Ovary (tissue), 9 donors: ENCODE data around the gene CALHM1. TPM values are rescaled to one million over a fixed set of nuclear protein-coding genes. Genes with fewer than 3 reads are reported as not detected.

Experiments
- DNase-seq, 5 donors: peaks; one replicate each; pipeline ENCODE4 v3.0.0-alpha.2; 2019 to 2020
- H3K27ac ChIP-seq, 2 donors: fragments of 200-600 bp; one replicate each; pipeline versions ENCODE4 v1.5.1 to v1.8.0; 2019 to 2022
- H3K27me3 ChIP-seq: fragments of 200-600 bp; one replicate; pipeline ENCODE4 v1.8.0; 2022
- H3K36me3 ChIP-seq: fragments of 200-600 bp; sonication (generic); one replicate; pipeline ENCODE4 v1.5.1; 2019
- H3K4me1 ChIP-seq: one replicate; pipeline ENCODE4 v1.8.1; 2013; ENCODE audit warnings: mild to moderate bottlenecking, moderate library complexity; ENCODE audit not compliant: insufficient read depth
- H3K4me3 ChIP-seq: fragments of 200-600 bp; sonication (generic); one replicate; pipeline ENCODE4 v1.5.1; 2017
- H3K9me3 ChIP-seq, 2 donors: fragments of 200-600 bp in 1 of 2; sonication (generic) in 1 of 2; one replicate each; pipeline versions ENCODE4 v1.5.1 to v1.8.1; 2013 to 2019; ENCODE audit warnings: mild to moderate bottlenecking in 1 of 2, moderate library complexity in 1 of 2
- EP300 ChIP-seq: sonication (generic); formaldehyde crosslinking; IDR thresholded peaks from one replicate; pipeline ENCODE4 v1.6.1; 2017; ENCODE audit warnings: antibody characterized with exemption
- POLR2A ChIP-seq: fragments of 450-650 bp; IDR thresholded peaks from one replicate; pipeline ENCODE4 v1.6.1; 2017; ENCODE audit warnings: antibody characterized with exemption, mild to moderate bottlenecking, moderate library complexity
- WGBS, 3 donors: extraction: QIAGEN DNeasy Blood & Tissue Kit in 1 of 3; methylation state at CpG; one replicate each; pipeline versions ENCODE4 v1.1.5 to v1.1.7; 2013 to 2017; 5-methylcytosine and 5-hydroxymethylcytosine counted together
- intact Hi-C, 4 donors: fragments of 100-400 bp; cut with DNase I; formaldehyde crosslinking; loops; one replicate each; pipeline versions ENCODE4 v1.11.0 to v1.15.1; 2022 to 2023
- polyA plus RNA-seq, 2 donors: library from polyadenylated mRNA; stranded (reverse); fragments of 200-250 nt in 1 of 2; fragments of 350-450 nt in 1 of 2; fragmentation: Illumina TruSeq in 1 of 2; extraction: RNeasy Lipid Tissue Mini Kit (QIAGEN cat#74804) in 1 of 2; gene quantifications; one replicate each; pipeline ENCODE4 v1.2.3, GENCODE V29; 2013 to 2014
- total RNA-seq, 7 donors: library from RNA; depleted of rRNA in 2 of 7; stranded (reverse); fragments of >200 nt in 2 of 7; fragmentation: NEBNext Ultra II Directional in 3 of 7; extraction: Animal tissue kit (Norgen Biotek cat#: 25700) in 3 of 7; gene quantifications; one replicate each; pipeline versions ENCODE4 v1.1.0 to v1.2.4, GENCODE V29; 2016 to 2023
- TF ChIP-seq, protein P1 (sequence below), 3 donors: fragments of 450-650 bp in 2 of 3; fragments of 200-600 bp in 1 of 3; IDR thresholded peaks; one replicate each; pipeline versions ENCODE4 v1.5.1 to v1.8.0; 2016 to 2022; ENCODE audit warnings: antibody characterized with exemption in 3 of 3, mild to moderate bottlenecking in 1 of 3
- donor health status: DM: no; HTN: no; CAD: no; lungs with moderate emphysema.
- donor health status: DM: no; HTN: no; CAD: no.
- donor health status: Bipolar disorder and iron deficiency.
- donor health status: DM: yes; HTN: yes; CAD: no.
- donor health status: DM: no; HTN: no; CAD: no.
- donor health status: DM: yes; HTN: yes; CAD: no.

The CALHM1 gene
- total and polyA plus RNA-seq, 9 donors, result not detected

DNA sequence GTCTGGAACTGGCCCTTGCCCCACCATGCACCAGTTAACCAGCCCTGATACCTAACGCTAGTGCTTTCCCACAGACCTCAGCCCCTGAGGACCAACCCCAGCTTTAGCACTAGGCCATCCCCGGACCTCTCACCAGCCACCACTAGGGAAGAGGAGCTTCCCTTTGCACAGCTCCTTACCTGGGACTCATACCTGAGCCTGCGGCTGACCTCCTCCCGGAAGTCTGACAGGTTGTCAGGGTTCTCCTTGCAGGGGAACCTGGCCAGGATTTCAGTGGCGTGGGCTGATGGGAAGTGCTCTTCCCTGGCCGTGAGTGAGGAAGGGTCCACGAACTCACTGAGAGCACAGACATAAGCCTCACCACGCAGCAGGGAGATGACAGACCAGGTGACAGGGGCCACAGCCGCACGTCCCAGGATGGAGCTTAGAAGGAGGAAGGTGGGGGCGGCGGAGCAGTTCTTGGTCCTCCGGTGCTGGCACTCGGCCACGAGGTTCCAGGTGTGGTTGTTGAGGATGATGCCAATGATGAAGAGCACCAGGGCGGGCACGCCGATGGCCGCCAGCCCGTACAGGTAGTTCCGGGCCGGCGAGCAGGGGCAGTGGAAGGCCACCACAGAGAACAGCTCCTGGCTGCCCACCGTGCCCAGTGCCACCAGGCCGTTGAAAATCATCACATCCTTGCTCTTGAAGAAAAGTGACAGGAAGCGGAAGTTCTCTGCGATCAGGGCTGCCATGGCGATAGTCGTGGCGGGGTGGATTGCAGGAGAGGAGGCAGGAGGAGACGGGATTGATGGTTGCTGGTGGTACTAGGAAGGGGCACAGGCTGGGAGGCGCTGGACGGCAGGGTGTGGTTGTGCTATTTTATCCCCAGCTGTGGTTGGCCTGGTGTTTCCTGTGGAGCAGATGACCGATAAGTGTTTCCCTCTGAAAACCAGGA is 9.2 kb downstream of the CALHM1 start:
- no peaks in the 10 kb centered on the region for H3K9me3 ChIP-seq
- peak overlapping the region; percentile 69 for H3K4me3 ChIP-seq
- 71 to 75% (median 73%) methylated on average over 34 of the region's 34 CpGs for WGBS, 3 donors
- peaks cover 43% of the 10 kb centered on the region for H3K4me1 ChIP-seq
- intact Hi-C loops, result no loop called here
- DNase-seq, result peak in 1 of 5 donors; percentile 56
- no peaks in the 10 kb centered on the region for H3K36me3 ChIP-seq
- peak overlapping the region in 1 of 2 donors; percentile 33 for H3K27ac ChIP-seq
- TF ChIP-seq EP300, result no peak
- no peak for TF ChIP-seq POLR2A
- TF ChIP-seq, protein P1, sequence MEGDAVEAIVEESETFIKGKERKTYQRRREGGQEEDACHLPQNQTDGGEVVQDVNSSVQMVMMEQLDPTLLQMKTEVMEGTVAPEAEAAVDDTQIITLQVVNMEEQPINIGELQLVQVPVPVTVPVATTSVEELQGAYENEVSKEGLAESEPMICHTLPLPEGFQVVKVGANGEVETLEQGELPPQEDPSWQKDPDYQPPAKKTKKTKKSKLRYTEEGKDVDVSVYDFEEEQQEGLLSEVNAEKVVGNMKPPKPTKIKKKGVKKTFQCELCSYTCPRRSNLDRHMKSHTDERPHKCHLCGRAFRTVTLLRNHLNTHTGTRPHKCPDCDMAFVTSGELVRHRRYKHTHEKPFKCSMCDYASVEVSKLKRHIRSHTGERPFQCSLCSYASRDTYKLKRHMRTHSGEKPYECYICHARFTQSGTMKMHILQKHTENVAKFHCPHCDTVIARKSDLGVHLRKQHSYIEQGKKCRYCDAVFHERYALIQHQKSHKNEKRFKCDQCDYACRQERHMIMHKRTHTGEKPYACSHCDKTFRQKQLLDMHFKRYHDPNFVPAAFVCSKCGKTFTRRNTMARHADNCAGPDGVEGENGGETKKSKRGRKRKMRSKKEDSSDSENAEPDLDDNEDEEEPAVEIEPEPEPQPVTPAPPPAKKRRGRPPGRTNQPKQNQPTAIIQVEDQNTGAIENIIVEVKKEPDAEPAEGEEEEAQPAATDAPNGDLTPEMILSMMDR (IDR thresholded peaks at IDR 0.05), result no peak
- H3K27me3 ChIP-seq, result no peaks in the 10 kb centered on the region

DNA sequence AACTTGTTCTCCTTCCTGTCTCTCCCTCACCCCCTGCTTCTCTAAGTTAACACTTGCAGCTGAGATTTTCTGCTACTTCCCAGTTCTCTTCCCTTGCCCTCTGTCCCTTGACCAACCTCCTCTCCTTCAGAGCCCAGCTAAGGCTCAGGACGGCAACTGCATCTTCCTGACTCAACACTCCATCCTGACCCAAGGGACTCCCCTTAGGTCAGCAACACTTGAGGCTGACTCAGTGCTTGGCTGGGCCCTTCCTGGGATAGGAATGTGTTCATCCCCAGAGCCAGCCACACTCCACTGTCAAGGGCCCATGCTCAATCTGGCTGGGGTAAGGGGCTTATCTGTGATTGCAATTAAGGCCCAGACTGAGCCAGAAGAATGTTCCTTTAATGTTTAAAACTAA is 10.0 kb downstream of the CALHM1 start:
- Histone ChIP-seq H3K4me3 (peak overlapping the region; percentile 69), H3K36me3 (no peaks in the 10 kb centered on the region), H3K4me1 (peaks cover 43% of the 10 kb centered on the region), H3K9me3 (no peaks in the 10 kb centered on the region), H3K27ac (peak overlapping the region in 1 of 2 donors; percentile 28), H3K27me3 (no peaks in the 10 kb centered on the region)
- 3 to 10% (median 5%) methylated on average over 1 of the region's 1 CpG for WGBS, 3 donors
- intact Hi-C loops, result no loop called here
- TF ChIP-seq EP300 (no peak), POLR2A (no peak)
- TF ChIP-seq, protein P1 (IDR thresholded peaks at IDR 0.05), result no peak
- DNase-seq, result peak in 3 of 5 donors; percentile 64 to 76 (median 66)

DNA sequence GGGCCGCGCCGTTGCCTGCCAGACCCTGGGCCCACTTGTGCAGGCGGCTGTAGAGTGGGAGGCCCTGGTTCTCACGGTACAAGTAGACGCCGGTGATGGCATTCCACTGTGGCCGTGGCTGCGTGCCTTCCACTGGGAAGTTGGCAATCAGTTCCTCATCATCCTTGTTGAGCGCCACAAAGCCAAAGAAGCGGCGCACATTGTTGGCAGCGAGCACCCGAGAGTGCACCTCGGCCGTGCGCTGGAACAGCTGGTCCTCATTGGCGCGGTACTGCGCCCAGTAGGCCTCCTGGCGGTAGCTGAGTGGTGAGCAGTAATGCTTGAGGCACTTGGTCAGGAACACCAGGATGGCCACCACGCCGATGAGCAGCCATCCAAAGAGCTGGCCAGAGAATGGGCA is 11.5 kb downstream of the CALHM1 start:
- peak overlapping the region; percentile 40 to 84 for H3K27ac ChIP-seq
- peaks cover 43% of the 10 kb centered on the region for H3K4me1 ChIP-seq
- H3K9me3 ChIP-seq, result no peaks in the 10 kb centered on the region
- no peaks in the 10 kb centered on the region for H3K36me3 ChIP-seq
- TF ChIP-seq EP300 (no peak), POLR2A (no peak)
- TF ChIP-seq, protein P1 (IDR thresholded peaks at IDR 0.05), result no peak
- DNase-seq, result no peak
- no peak overlapping the region for H3K4me3 ChIP-seq
- 93 to 96% (median 94%) methylated on average over 23 of the region's 23 CpGs for WGBS, 3 donors
- intact Hi-C loops, result loop anchor here in 1 of 4 donors (1.0 kb wide), 1 partner anchor 28 kb away; no protein-coding TSS in a partner anchor
- no peaks in the 10 kb centered on the region for H3K27me3 ChIP-seq

DNA sequence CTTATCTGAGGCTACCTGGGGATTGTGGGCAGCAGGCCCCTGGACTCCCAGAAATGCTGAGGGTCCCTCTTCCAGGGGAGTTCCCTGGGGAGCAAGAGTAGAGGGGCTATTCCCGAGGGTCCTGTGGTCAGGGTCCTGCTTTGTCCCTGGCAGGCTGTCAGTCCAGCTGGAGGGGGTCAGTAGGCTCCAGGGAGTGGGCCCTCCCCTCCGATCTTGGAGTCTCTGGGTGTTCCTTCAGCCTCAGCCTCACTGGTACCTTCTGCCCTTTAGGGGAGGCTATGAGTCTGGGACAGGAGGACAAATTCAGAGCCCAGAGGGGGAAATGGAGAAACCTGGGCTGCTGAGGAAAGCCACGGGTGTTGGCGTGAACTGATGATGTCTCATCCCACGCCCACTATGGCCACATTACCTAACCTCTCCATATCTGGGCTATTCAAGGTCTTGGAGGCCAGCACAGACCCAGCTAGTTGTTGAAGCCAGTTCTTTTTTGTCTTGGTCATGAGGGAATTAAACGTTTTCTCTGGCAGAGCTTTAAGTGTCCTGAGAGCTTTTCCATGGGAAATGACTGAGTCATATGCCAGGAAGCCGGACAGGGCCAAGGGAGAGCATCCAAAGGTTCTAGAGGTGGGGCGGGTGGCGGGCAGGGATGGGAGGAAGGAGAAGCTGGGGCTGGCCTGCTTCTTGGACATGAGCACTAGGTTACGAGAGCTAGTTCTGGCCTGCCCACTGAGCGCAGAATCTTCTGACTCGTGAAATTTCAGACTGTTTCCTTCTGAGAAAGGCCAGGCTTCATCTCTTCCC is 12.7 kb downstream of the CALHM1 start:
- Histone ChIP-seq H3K27me3 (no peaks in the 10 kb centered on the region), H3K4me3 (no peak overlapping the region), H3K36me3 (no peaks in the 10 kb centered on the region), H3K27ac (peak overlapping the region; percentile 74 to 84), H3K4me1 (peaks cover 50% of the 10 kb centered on the region), H3K9me3 (no peaks in the 10 kb centered on the region)
- TF ChIP-seq POLR2A (no peak), EP300 (peak; percentile 89)
- TF ChIP-seq, protein P1 (IDR thresholded peaks at IDR 0.05), result no peak
- WGBS, 3 donors, result 23 to 33% (median 23%) methylated on average over 12 of the region's 12 CpGs
- DNase-seq, result peak; percentile 73 to 89 (median 86)
- intact Hi-C loops, result no loop called here
